ENCODE measurements around the gene VOPP1. TPM values are rescaled to one million over a fixed set of nuclear protein-coding genes. Genes with fewer than 3 reads are reported as not detected.

VOPP1 gene
- polyA plus RNA-seq, 1 experiment = 88.4 TPM

Other genes starting within 250 kb of the VOPP1 start
- gene LANCL2, start 207.2 kb downstream of the VOPP1 start, polyA plus RNA-seq (2011; rRNA removed) = 16.9 and 18.0 TPM in 2 replicates